Effector memory CD4-positive, alpha-beta T cell (primary cell): ENCODE data around the gene CHERP.

Experiments used
- DNase-seq, 3 donors: peaks; one replicate each; pipeline ENCODE4 v3.0.0-alpha.2; 2020
- H3K27ac ChIP-seq: 2 replicates; pipeline ENCODE4 v1.7.0; 2013; ENCODE audit warnings: mild to moderate bottlenecking, low read length, moderate library complexity; ENCODE audit not compliant: insufficient read depth, poor library complexity, severe bottlenecking
- H3K27me3 ChIP-seq: replicated peaks from 2 replicates; pipeline ENCODE4 v1.7.0; 2013; ENCODE audit warnings: mild to moderate bottlenecking, low read length; ENCODE audit not compliant: insufficient read depth, control insufficient read depth, poor library complexity, severe bottlenecking
- H3K36me3 ChIP-seq: 2 replicates; pipeline ENCODE4 v1.7.0; 2013; ENCODE audit warnings: mild to moderate bottlenecking, low read length, moderate library complexity; ENCODE audit not compliant: control insufficient read depth, insufficient read depth
- H3K4me1 ChIP-seq: 2 replicates; pipeline ENCODE4 v1.7.0; 2013; ENCODE audit warnings: low read length, mild to moderate bottlenecking; ENCODE audit not compliant: control insufficient read depth, insufficient read depth, poor library complexity, severe bottlenecking
- H3K4me3 ChIP-seq: 2 replicates; pipeline ENCODE4 v1.7.0; 2013; ENCODE audit warnings: low read length, low read depth, mild to moderate bottlenecking; ENCODE audit not compliant: insufficient read depth, poor library complexity, severe bottlenecking
- H3K9me3 ChIP-seq: 2 replicates; pipeline ENCODE4 v1.7.0; 2013; ENCODE audit warnings: mild to moderate bottlenecking, low read length, moderate library complexity; ENCODE audit not compliant: control insufficient read depth

The CHERP gene

DNA sequence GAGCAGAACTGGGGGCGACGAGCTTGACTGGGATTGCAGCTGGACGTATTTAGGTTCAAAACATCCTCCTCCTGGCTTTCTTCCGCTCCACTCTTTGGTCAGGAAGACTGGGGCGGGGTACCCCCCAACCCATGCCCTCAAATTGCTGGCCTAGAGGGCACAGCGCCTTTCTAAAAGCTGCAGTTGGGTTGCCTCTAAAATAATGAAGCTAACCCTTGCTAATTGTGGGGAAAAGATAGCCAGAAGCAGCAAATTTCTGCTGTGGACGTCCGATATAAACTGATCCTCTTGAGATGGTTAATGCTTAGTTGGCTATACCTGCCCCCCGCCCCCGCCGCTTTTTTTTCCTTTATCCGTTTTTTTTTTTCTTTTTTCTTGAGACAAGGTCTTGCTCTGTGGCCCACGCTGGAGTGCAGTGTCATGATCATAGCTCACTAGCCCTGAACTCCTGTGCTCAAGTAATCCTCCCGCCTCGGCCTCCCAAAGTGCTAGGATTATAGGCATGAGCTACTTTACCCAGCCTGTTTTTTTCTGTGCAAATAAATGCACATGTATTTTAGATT lies 754 bp upstream of the CHERP start:
- Histone ChIP-seq H3K4me1 (peaks cover 35% of the 10 kb centered on the region), H3K4me3 (peak overlapping the region; percentile 91), H3K9me3 (no peaks in the 10 kb centered on the region), H3K36me3 (no peaks in the 10 kb centered on the region), H3K27ac (peak overlapping the region; percentile 88), H3K27me3 (no peaks in the 10 kb centered on the region)
- DNase-seq, result no peak

DNA sequence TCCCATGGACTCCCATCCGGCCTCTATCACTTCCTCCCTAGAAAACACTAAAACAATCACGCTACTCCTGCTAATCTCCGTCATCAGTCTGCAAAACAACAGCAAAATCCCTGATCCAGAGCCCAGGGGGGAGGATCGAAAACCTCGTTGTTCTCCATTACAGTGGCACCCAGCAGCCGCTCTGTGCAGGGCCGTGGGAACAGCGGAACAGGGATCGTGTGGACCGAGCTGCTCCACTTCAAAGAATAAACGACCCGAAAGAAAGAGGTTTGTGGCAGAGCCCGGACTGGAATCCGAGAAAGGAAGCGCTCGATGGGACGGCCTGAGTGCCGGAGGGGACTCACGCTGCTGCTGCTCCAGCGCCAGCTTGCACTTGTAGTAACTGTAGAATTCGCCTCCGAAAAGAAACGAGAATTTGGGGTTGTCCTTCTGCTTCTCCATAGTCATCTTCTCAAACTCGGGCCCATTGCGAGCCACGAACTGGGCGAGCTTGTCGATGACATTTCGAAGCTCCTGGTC lies 652 bp downstream of the CHERP start:
- peaks cover 11% of the 10 kb centered on the region for H3K36me3 ChIP-seq
- H3K27me3 ChIP-seq, result no peaks in the 10 kb centered on the region
- no peak for DNase-seq
- peaks cover 35% of the 10 kb centered on the region for H3K4me1 ChIP-seq
- peak overlapping the region; percentile 88 for H3K27ac ChIP-seq
- peak overlapping the region; percentile 91 for H3K4me3 ChIP-seq
- H3K9me3 ChIP-seq, result no peaks in the 10 kb centered on the region

DNA sequence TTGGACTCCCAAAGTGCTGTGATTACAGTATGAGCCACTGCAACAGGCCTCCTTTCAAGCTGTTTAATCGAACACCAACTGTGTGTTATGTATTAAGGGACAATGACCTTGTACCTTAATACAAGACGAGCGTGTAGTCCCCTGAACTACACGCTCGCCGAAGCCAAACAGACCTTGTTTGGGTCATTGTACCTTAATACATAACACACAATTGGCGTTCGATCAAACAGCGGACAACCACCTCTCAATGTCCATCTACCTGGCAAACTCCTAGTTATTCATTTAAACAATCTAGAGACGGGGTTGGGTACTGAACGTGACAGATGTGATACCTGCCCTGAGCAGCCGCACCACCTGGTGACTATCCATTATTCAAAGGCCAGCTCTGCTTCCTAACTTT lies 1.3 kb downstream of the CHERP start:
- Histone ChIP-seq H3K36me3 (peaks cover 17% of the 10 kb centered on the region), H3K4me3 (peak overlapping the region; percentile 91), H3K27me3 (no peaks in the 10 kb centered on the region), H3K4me1 (peaks cover 35% of the 10 kb centered on the region), H3K27ac (peak overlapping the region; percentile 88), H3K9me3 (no peaks in the 10 kb centered on the region)
- DNase-seq, result no peak

DNA sequence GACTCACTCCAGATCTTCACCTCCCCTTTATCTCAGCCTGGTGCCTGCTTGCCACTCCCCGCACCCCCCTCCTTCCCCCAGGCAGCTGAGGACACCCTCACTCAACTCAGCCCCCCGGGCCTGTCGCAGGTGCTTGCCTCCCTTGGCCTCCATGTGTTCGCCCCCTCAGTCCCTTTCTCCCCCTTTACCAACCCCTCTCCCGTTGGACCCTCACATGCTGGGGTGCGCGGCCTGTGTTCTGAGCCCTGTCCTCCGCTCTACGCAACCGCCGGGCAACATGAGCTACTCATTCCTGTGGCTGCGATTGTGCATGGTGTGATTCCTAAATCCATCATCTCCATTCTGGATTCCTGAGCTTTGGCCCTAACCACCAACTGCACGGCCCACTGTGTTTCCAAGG lies 5.1 kb downstream of the CHERP start:
- no peak overlapping the region for H3K27ac ChIP-seq
- H3K36me3 ChIP-seq, result peaks cover 49% of the 10 kb centered on the region
- no peaks in the 10 kb centered on the region for H3K9me3 ChIP-seq
- no peak overlapping the region for H3K4me3 ChIP-seq
- no peak for DNase-seq
- H3K4me1 ChIP-seq, result peaks cover 17% of the 10 kb centered on the region
- no peaks in the 10 kb centered on the region for H3K27me3 ChIP-seq

DNA sequence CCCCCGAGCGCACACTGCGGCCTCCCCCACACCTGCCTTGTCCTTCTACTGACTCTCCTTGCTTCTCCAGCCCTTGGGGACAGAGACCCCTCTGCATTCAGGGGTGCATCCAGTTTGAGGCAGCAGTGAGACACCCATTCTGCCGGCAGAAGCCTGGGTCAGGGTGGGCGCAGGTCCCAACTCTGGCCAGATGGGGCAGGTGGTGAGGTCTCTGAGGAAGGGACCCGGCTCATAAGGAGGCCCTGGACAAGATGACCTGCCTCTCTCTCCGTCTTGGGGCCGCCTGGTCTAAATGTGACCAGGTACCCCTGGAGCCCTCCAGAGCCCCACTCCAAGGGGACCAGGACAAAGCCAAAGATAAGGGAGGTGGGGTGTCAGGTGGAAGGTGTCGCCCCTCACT lies 6.1 kb downstream of the CHERP start:
- no peaks in the 10 kb centered on the region for H3K9me3 ChIP-seq
- H3K4me1 ChIP-seq, result peaks cover 12% of the 10 kb centered on the region
- H3K36me3 ChIP-seq, result peaks cover 59% of the 10 kb centered on the region
- DNase-seq, result no peak
- H3K27ac ChIP-seq, result no peak overlapping the region
- H3K4me3 ChIP-seq, result no peak overlapping the region
- no peaks in the 10 kb centered on the region for H3K27me3 ChIP-seq

DNA sequence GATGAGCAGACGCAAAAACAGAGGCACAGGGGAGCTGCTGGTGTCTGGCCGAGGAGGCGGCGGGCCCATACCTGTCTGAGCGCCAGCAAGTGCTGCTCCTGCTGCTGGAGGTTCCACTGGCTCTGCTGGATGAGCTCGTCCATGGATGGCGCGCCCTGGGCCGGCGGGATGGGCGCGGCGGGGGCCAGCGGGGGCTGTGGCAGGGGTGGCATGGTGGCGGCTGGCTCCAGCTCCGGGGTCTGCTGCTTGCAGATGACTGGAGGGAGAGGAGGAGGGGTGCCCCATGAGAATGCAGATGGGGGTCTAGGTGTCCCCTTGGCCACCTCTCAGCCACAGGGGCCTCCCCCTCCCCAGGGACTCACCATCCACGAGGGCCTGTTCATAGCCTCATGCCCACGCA lies 6.9 kb downstream of the CHERP start:
- Histone ChIP-seq H3K27me3 (no peaks in the 10 kb centered on the region), H3K36me3 (peaks cover 66% of the 10 kb centered on the region), H3K4me3 (no peak overlapping the region), H3K27ac (no peak overlapping the region), H3K9me3 (no peaks in the 10 kb centered on the region), H3K4me1 (peaks cover 6% of the 10 kb centered on the region)
- DNase-seq, result no peak

DNA sequence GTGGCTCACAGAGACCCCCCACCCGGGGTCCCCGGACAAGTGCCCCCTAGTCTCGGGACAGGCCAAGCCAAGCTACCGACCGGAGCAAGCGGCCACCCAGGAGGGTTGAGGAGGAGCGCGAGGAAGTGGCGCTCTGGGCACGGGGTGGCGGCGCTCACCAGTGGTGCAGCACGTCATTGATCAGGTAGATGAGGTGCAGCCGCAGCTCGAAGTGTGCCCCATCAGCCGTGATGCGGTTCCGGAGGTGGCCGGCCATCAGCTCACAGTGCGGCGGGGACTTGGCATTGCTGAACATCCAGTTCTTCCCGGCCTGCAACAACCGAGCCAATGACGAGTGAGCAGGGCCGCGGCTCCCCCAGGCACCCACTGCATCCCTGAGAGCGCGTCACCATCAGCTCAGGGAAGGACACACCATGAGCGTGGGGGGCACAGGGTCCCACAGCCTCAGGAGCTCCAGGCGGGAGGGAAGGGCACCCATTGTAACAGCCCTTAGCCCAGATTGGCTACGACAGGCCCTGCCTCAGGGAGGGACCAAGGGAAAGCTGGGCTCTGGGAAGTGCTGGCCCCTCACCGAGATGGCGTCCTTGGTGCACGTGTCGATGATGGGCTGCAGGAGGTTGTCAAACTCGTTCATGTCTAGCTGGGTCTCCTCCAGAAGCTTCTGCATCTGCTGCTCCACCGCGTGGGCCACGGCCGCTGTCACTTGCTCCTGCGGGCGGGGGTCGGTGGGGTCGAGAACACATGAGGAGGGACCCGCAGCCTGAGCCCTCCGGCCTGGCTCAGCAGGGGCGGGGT lies 9.6 kb downstream of the CHERP start:
- Histone ChIP-seq H3K27me3 (no peaks in the 10 kb centered on the region), H3K4me1 (no peaks in the 10 kb centered on the region), H3K9me3 (no peaks in the 10 kb centered on the region), H3K36me3 (peaks cover 90% of the 10 kb centered on the region), H3K4me3 (no peak overlapping the region), H3K27ac (no peak overlapping the region)
- no peak for DNase-seq

DNA sequence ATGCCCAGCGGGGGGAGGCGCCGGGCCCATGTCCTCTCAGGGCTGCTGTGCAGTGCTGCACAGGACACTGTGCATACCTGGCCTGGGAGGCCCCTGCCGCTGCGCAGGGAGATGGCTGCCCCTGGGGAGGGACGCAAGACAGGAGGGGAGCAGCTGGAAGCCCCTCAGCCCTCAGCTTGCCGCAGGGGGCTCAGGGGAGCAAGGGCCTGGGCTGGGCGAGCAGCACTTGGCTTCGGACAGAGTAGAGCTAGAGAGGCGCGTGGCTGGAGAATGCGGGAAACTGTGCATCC lies 10.9 kb downstream of the CHERP start:
- Histone ChIP-seq H3K9me3 (no peaks in the 10 kb centered on the region), H3K4me1 (no peaks in the 10 kb centered on the region), H3K36me3 (peaks cover 90% of the 10 kb centered on the region), H3K27me3 (no peaks in the 10 kb centered on the region), H3K27ac (no peak overlapping the region), H3K4me3 (no peak overlapping the region)
- DNase-seq, result no peak

DNA sequence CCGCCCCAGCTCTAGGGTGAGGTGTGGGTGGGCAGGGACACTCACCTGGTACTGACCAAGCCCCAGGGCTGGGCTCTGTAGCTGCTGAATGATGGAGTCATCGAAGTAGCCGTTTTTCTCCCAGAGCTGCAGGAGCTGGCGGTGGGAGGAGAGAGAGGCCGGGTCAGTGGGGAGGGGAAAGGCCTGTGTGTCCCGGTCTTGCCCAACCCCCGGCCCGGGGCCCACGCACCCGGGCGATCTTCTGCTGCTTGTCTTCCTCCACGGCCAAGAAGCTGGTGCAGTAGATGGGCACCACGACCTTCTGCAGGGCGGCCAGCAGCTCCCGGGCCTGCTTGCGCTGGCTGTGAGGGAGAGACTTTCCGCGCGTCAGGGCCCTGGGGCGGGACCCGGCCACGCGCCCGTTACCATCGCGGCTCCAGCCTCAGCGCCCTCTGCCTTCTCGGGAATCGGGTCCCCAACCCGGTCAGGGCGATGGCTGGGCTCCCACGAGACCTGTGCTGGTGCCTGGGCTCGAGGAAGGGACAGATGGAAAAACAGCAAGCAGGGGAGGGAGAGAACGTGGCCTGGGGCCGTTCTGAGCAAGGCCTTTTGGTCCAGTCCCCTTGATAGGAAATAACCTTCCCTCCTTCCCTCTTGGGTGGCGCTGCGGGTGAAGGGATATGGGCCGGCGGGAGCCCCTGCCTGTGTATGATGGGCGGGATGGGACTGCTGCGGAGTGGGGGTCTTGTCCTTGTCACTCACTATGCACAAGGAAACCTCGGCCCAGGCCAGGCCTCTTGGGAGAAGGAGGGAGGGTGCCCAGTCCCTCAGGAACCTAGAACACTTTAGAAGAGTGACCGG lies 11.5 kb downstream of the CHERP start:
- Histone ChIP-seq H3K4me3 (no peak overlapping the region), H3K9me3 (no peaks in the 10 kb centered on the region), H3K36me3 (peaks cover 90% of the 10 kb centered on the region), H3K27me3 (no peaks in the 10 kb centered on the region), H3K4me1 (no peaks in the 10 kb centered on the region), H3K27ac (no peak overlapping the region)
- no peak for DNase-seq
